ENCODE measurements around the gene PCK2. TPM values are rescaled to one million over a fixed set of nuclear protein-coding genes. Genes with fewer than 3 reads are reported as not detected.

Gene PCK2
- total and polyA plus RNA-seq, 2 of the 13 experiments (the other 11 are each of a cell fraction or from before 2014, with no cell fraction given) = 129 to 272 TPM

- TF ChIP-seq ZNF318 (CRISPR knock-in tag; IDR thresholded peaks at IDR 0.05) (no peak), ZNF772 (CRISPR knock-in tag; IDR thresholded peaks at IDR 0.05) (peak; percentile 74; the same call in 1 of the 2 replicates), ZNF781 (CRISPR knock-in tag; IDR thresholded peaks at IDR 0.05; ENCODE audit: borderline replicate concordance, not compliant biosample characterization) (peak; percentile 76), HOXA5 (CRISPR knock-in tag; IDR thresholded peaks at IDR 0.05) (peak; percentile 97), TERF1 (CRISPR knock-in tag; IDR thresholded peaks at IDR 0.05) (peak; percentile 86), ATM (IDR thresholded peaks at IDR 0.05; ENCODE audit: borderline replicate concordance) (no peak), ZNF704 (CRISPR knock-in tag; IDR thresholded peaks at IDR 0.05; ENCODE audit: borderline replicate concordance) (peak; percentile 29; the same call in 1 of the 2 replicates), FOXJ3 (CRISPR knock-in tag; IDR thresholded peaks at IDR 0.05; ENCODE audit: borderline replicate concordance) (no peak), REST (IDR thresholded peaks at IDR 0.05; ENCODE audit: borderline replicate concordance in 1 of 2, low read depth in 1 of 2, low read length in 2 of 2) (peak in 1 of 2 experiments; percentile 98; a peak in 2 of 4 replicates), CCAR2 (optimal IDR thresholded peaks at IDR 0.05; ENCODE audit: low read depth, low read length) (no peak), SALL1 (CRISPR knock-in tag; IDR thresholded peaks at IDR 0.05) (peak; percentile 83), TP53 (CRISPR knock-in tag; conservative IDR thresholded peaks at IDR 0.05) (no peak), ZNF552 (CRISPR knock-in tag; IDR thresholded peaks at IDR 0.05; ENCODE audit: borderline replicate concordance) (peak; percentile 83; the same call in 1 of the 2 replicates)
Measured at GRCh38 chr14:24051789-24052655, 42.1 kb upstream of the PCK2 start, which contains the start of gene CARMIL3 (continued).
